ENCODE measurements around the gene MSI2. TPM values are rescaled to one million over a fixed set of nuclear protein-coding genes. Genes with fewer than 3 reads are reported as not detected.

Gene MSI2
- total and polyA plus RNA-seq, 2 donors (not counting 3 experiments of a cell fraction or from before 2014, with no cell fraction given) = 20.9 to 59.3 TPM

GRCh38 chr17:57566721-57567120, 310.4 kb downstream of the MSI2 start:
- ChIA-PET POLR2A (no interaction called here), CTCF (interaction anchor here (1.3 kb wide), 1 partner anchor 324 kb away, joined by 4 read pairs; no protein-coding TSS in a partner anchor)
- Histone ChIP-seq H3K79me2 (ENCODE audit: control insufficient read depth, insufficient read depth, low read length) (no peaks in the 10 kb centered on the region), H3K9me1 (replicated peaks; ENCODE audit: control insufficient read depth, extremely low read depth, insufficient read depth, low read length) (no peaks in the 10 kb centered on the region), H3K27me3 (ENCODE audit: control insufficient read depth in 2 of 2, insufficient read depth in 2 of 2, low read length in 2 of 2) (no peaks in the 10 kb centered on the region), H2AFZ (ENCODE audit: low read depth, low read length) (no peak overlapping the region), H3K4me3 (replicated peaks in 1 of 3; ENCODE audit: insufficient read depth in 1 of 3, low read depth in 1 of 3, low read length in 3 of 3) (no peak overlapping the region), H3K4me1 (ENCODE audit: control insufficient read depth, extremely low read depth, insufficient read depth, low read length) (no peaks in the 10 kb centered on the region), H3K9ac (replicated peaks; ENCODE audit: extremely low read depth, insufficient read depth, low read length) (no peak overlapping the region), H3K36me3 (ENCODE audit: control insufficient read depth in 2 of 2, extremely low read depth in 1 of 2, insufficient read depth in 2 of 2, low read length in 2 of 2) (no peaks in the 10 kb centered on the region), H3K27ac (ENCODE audit: insufficient read depth, low read depth, low read length) (no peak overlapping the region), H4K20me1 (replicated peaks; ENCODE audit: control insufficient read depth, extremely low read depth, insufficient read depth, low read length) (no peaks in the 10 kb centered on the region), H3K4me2 (ENCODE audit: insufficient read depth, low read length) (no peak overlapping the region), H3K9me3 (replicated peaks; ENCODE audit: control insufficient read depth, insufficient read depth, low read length) (no peaks in the 10 kb centered on the region)
- no peak for DNase-seq (ENCODE audit: low read depth, low spot score)
- TF ChIP-seq MAX (IDR thresholded peaks at IDR 0.05; ENCODE audit: insufficient read depth, insufficient read length) = no peak
- no peak for TF ChIP-seq GATA2 (IDR thresholded peaks at IDR 0.05; ENCODE audit: insufficient read depth, insufficient read length, low read depth, low read length)
- no peak for TF ChIP-seq MYC (IDR thresholded peaks at IDR 0.05; ENCODE audit: low read depth, low read length)
- no peak for TF ChIP-seq POLR2AphosphoS5 (IDR thresholded peaks at IDR 0.05; ENCODE audit: insufficient read depth, low read depth, low read length)
- TF ChIP-seq POLR2A (IDR thresholded peaks at IDR 0.05; ENCODE audit: low read depth, low read length) = no peak
- TF ChIP-seq CTCF (IDR thresholded peaks at IDR 0.05; ENCODE audit: extremely low read depth in 1 of 2, insufficient read depth in 1 of 2, low read depth in 1 of 2, low read length in 2 of 2) = no peak
- TF ChIP-seq EZH2 (IDR thresholded peaks at IDR 0.05; ENCODE audit: borderline replicate concordance, low read depth, low read length, severe bottlenecking) = no peak
- no peak for TF ChIP-seq JUN (IDR thresholded peaks at IDR 0.05; ENCODE audit: borderline replicate concordance, insufficient read depth, insufficient read length, low read depth)
- TF ChIP-seq FOS (IDR thresholded peaks at IDR 0.05; ENCODE audit: borderline replicate concordance, insufficient read depth, low read length) = no peak
- no peak for FAIRE-seq
- intact Hi-C loops (cut with micrococcal nuclease) = no loop called here
- BruUV-seq (replicated peaks) = no TSS peak
- dilution Hi-C loops (cut with MboI; ENCODE audit: extremely low pct_ligation_motif_present, low sequenced_read_pairs) = no loop called here

Data from endothelial cell of umbilical vein (primary cell).